ENCODE results near the gene E2F6. TPM values are rescaled to one million over a fixed set of nuclear protein-coding genes. Genes with fewer than 3 reads are reported as not detected.
A peak's percentile ranks its signal among the peaks of the same experiment; 100 is the strongest.

Gene E2F6
- total RNA-seq, 6 donors from 2014 or later, result 5.3 to 15.8 (median 13.4) TPM

DNA sequence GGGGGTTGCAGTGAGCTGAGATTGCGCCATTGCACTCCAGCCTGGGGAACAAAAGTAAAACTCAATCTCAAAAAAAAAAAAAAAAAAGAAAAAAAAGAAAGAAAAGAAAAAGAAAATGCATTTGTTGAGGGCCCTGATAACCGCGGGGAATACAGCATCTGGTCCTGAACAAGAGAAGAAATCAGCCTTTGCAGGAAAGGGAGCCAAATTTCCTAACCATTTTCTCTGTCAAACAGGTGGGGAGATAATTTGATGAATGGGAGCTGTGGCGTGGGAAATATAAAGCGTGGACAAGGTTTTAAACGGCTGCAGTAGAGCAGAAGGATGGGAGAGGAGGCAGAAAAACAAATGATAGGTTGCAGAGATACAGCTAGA, 864 bp downstream of the E2F6 start:
- WGBS, 2 donors, result 54 to 58% methylated on average over 6 of the region's 6 CpGs
- H3K4me1 ChIP-seq, result peaks cover 32 to 55% (median 34%) of the 10 kb centered on the region in 4 donors

DNA sequence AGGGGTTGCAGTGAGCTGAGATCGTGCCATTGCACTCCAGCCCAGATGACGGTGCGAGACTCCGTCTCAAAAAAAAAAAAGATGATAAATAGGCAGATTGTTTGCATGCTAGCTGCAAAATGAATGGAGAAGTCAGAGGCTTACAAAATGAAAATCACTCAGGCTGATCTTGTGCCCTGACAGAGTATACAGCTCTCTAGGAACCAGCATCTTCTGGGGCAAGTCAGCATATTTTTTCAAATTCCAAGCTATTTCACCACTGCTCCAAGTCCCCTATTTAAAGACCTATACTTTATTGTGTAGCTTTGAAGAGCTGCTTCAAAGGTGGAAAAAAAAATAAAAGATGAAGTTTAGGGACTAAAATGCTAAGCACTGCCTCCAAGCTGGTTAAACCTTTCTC, 6.1 kb downstream of the E2F6 start:
- peaks cover 0 to 25% (median 3%) of the 10 kb centered on the region in 4 donors for H3K36me3 ChIP-seq
- H3K4me1 ChIP-seq, result peaks cover 21 to 64% (median 33%) of the 10 kb centered on the region in 4 donors
- H3K27me3 ChIP-seq, result no peaks in the 10 kb centered on the region
- no peak overlapping the region for H3K4me3 ChIP-seq
- no peak for ATAC-seq (ENCODE audit: low FRiP score in 2 of 2)
- WGBS, 2 donors, result 94 to 96% methylated on average over 4 of the region's 4 CpGs
- H3K9me3 ChIP-seq, result no peaks in the 10 kb centered on the region
- TF ChIP-seq, protein P1, sequence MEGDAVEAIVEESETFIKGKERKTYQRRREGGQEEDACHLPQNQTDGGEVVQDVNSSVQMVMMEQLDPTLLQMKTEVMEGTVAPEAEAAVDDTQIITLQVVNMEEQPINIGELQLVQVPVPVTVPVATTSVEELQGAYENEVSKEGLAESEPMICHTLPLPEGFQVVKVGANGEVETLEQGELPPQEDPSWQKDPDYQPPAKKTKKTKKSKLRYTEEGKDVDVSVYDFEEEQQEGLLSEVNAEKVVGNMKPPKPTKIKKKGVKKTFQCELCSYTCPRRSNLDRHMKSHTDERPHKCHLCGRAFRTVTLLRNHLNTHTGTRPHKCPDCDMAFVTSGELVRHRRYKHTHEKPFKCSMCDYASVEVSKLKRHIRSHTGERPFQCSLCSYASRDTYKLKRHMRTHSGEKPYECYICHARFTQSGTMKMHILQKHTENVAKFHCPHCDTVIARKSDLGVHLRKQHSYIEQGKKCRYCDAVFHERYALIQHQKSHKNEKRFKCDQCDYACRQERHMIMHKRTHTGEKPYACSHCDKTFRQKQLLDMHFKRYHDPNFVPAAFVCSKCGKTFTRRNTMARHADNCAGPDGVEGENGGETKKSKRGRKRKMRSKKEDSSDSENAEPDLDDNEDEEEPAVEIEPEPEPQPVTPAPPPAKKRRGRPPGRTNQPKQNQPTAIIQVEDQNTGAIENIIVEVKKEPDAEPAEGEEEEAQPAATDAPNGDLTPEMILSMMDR (IDR thresholded peaks at IDR 0.05), result no peak
- TF ChIP-seq POLR2A (IDR thresholded peaks at IDR 0.05) (no peak), POLR2AphosphoS5 (IDR thresholded peaks at IDR 0.05) (no peak), EP300 (IDR thresholded peaks at IDR 0.05) (no peak)
- no peak for DNase-seq
- H3K27ac ChIP-seq, result no peak overlapping the region

More for the DNA sequence above, 864 bp downstream of the E2F6 start:
- ATAC-seq (ENCODE audit: low FRiP score in 2 of 2), result no peak
- no peaks in the 10 kb centered on the region for H3K27me3 ChIP-seq
- TF ChIP-seq POLR2A (IDR thresholded peaks at IDR 0.05) (no peak), POLR2AphosphoS5 (IDR thresholded peaks at IDR 0.05) (no peak), EP300 (IDR thresholded peaks at IDR 0.05) (no peak)
- TF ChIP-seq, protein P1 (IDR thresholded peaks at IDR 0.05), result no peak
- peaks cover 0 to 13% (median 2%) of the 10 kb centered on the region in 4 donors for H3K36me3 ChIP-seq
- peak overlapping the region; percentile 63 to 84 (median 82) for H3K4me3 ChIP-seq
- H3K9me3 ChIP-seq, result no peaks in the 10 kb centered on the region
- DNase-seq, result no peak
- H3K27ac ChIP-seq, result peak overlapping the region; percentile 88 to 96 (median 91)

- TF ChIP-seq EP300 (IDR thresholded peaks at IDR 0.05) (no peak), POLR2AphosphoS5 (IDR thresholded peaks at IDR 0.05) (no peak), POLR2A (IDR thresholded peaks at IDR 0.05) (no peak)
- TF ChIP-seq, protein P1 (IDR thresholded peaks at IDR 0.05), result no peak
- WGBS, 2 donors, result 87% methylated on average over 3 of the region's 3 CpGs
- Histone ChIP-seq H3K4me1 (peaks cover 12 to 53% (median 24%) of the 10 kb centered on the region in 4 donors), H3K9me3 (no peaks in the 10 kb centered on the region), H3K36me3 (peaks cover 0 to 27% (median 4%) of the 10 kb centered on the region in 4 donors), H3K27me3 (no peaks in the 10 kb centered on the region), H3K4me3 (no peak overlapping the region), H3K27ac (no peak overlapping the region)
- DNase-seq (no peak), ATAC-seq (ENCODE audit: low FRiP score in 2 of 2) (no peak)
These were observed 7.2 kb downstream of the E2F6 start for GRCh38 chr2:11458753-11459152.

GRCh38 chr2:11457935-11458334, 8.0 kb downstream of the E2F6 start:
- WGBS, 2 donors, result 85 to 95% methylated on average over 1 of the region's 1 CpG
- H3K4me3 ChIP-seq, result no peak overlapping the region
- peaks cover 7 to 47% (median 18%) of the 10 kb centered on the region in 4 donors for H3K4me1 ChIP-seq
- no peaks in the 10 kb centered on the region for H3K9me3 ChIP-seq
- H3K27me3 ChIP-seq, result no peaks in the 10 kb centered on the region
- DNase-seq (no peak), ATAC-seq (ENCODE audit: low FRiP score in 2 of 2) (no peak)
- H3K27ac ChIP-seq, result no peak overlapping the region
- peaks cover 0 to 28% (median 9%) of the 10 kb centered on the region in 4 donors for H3K36me3 ChIP-seq
- TF ChIP-seq EP300 (IDR thresholded peaks at IDR 0.05) (no peak), POLR2A (IDR thresholded peaks at IDR 0.05) (no peak), POLR2AphosphoS5 (IDR thresholded peaks at IDR 0.05) (no peak)
- TF ChIP-seq, protein P1 (IDR thresholded peaks at IDR 0.05), result no peak

GRCh38 chr2:11456251-11456650, 9.7 kb downstream of the E2F6 start:
- ATAC-seq (ENCODE audit: low FRiP score in 2 of 2) (no peak), DNase-seq (no peak)
- Histone ChIP-seq H3K4me1 (peaks cover 4 to 30% (median 10%) of the 10 kb centered on the region in 4 donors), H3K36me3 (peaks cover 0 to 42% (median 20%) of the 10 kb centered on the region in 4 donors), H3K9me3 (no peaks in the 10 kb centered on the region), H3K27ac (no peak overlapping the region), H3K27me3 (no peaks in the 10 kb centered on the region), H3K4me3 (no peak overlapping the region)
- WGBS, 2 donors, result 45 to 54% methylated on average over 3 of the region's 3 CpGs
- no peak for TF ChIP-seq EP300 (IDR thresholded peaks at IDR 0.05)
- TF ChIP-seq, protein P1 (IDR thresholded peaks at IDR 0.05), result no peak
- no peak for TF ChIP-seq POLR2AphosphoS5 (IDR thresholded peaks at IDR 0.05)
- no peak for TF ChIP-seq POLR2A (IDR thresholded peaks at IDR 0.05)
